Lower lobe of right lung (tissue), 2 donors: ENCODE results near the gene NSD2. TPM values are rescaled to one million over a fixed set of nuclear protein-coding genes. Genes with fewer than 3 reads are reported as not detected.

ENCODE experiments used
- ATAC-seq, 2 donors: fragments of 200-7000 bp; cut with Tn5 transposase; one replicate each; pipeline ENCODE4 v1.9.1; 2020 to 2022; ENCODE audit warnings: mild to moderate bottlenecking in 2 of 2, moderate library complexity in 2 of 2
- DNase-seq: peaks from one replicate; pipeline ENCODE4 v3.0.0-alpha.2; 2020
- H3K27ac ChIP-seq: fragments of 200-600 bp; one replicate; pipeline ENCODE4 v1.8.0; 2022
- H3K27me3 ChIP-seq: fragments of 200-600 bp; one replicate; pipeline ENCODE4 v1.8.0; 2022; ENCODE audit warnings: low read depth
- H3K36me3 ChIP-seq: fragments of 200-600 bp; one replicate; pipeline ENCODE4 v1.8.0; 2022; ENCODE audit warnings: mild to moderate bottlenecking
- H3K4me1 ChIP-seq: fragments of 200-600 bp; one replicate; pipeline ENCODE4 v1.8.0; 2022
- H3K4me3 ChIP-seq: fragments of 200-600 bp; one replicate; pipeline ENCODE4 v1.8.0; 2022; ENCODE audit warnings: mild to moderate bottlenecking
- H3K9me3 ChIP-seq: fragments of 200-600 bp; one replicate; pipeline ENCODE4 v1.8.0; 2022
- intact Hi-C: fragments of 100-400 bp; cut with DNase I; formaldehyde crosslinking; loops from one replicate; pipeline ENCODE4 v1.11.0; 2022
- total RNA-seq: library from RNA; stranded (reverse); fragmentation: NEBNext Ultra II Directional; extraction: Animal tissue kit (Norgen Biotek cat#: 25700); gene quantifications from one replicate; pipeline ENCODE4 v1.2.1, GENCODE V29; 2021
- TF ChIP-seq, protein P1 (sequence below): fragments of 200-600 bp; IDR thresholded peaks from one replicate; pipeline ENCODE4 v1.8.0; 2022; ENCODE audit warnings: antibody characterized with exemption, mild to moderate bottlenecking
- donor health status: DM: no; HTN: yes; CAD: no; lungs with severe emphysema.

Gene NSD2
- total RNA-seq, 1 donor from 2014 or later: 52.9 TPM

DNA sequence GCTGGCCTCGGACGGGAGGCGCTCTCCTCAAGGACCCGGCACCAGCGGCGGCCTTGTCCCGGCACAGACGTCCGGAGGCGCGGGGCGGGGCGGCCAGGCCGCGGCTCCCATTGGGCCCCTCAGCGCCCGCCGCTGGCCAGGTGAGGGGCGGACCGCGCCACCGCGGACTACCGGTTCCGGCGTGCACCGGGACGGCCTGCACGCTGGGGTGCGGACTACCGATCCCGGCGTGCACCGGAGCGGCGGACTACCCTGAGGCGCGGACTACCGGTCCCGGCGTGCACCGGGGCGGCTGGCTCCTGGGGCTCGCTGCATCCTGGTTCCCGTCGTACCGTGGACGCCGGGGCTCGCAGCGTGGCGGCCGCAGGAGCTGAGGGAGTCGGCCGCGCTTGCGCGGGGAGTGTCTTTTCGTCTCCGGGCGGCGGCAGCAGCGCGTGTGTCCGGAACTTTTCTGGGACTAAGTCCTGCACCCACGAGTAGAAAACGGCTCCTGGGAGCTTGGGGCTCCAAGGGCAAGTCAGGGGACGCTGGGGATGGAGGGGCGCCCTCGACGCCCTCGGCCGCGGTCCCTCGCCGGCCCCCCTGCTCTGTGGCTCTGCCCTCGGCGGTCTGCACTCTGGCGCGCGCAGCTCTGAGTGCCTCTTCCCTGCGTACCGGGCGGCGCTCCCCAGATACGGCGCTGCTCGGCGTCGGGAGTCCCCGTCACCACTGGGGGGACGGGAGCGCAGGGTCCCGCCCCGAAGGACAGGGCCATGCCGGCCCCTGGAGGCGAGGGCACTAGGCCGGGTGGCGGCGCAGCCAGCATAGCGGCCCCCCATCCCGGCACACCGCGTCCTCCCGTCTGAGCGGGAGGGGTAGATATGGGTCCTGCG, 14.9 kb upstream of the NSD2 start, which contains the start of gene LETM1:
TSS of gene LETM1 (minus strand) at position 86 of the 872 bp plus-strand sequence. CDS start 206 bp downstream, outside the sequence.
- DNase-seq: peak; percentile 98
- ATAC-seq: peak; percentile 98
- H3K9me3 ChIP-seq: no peaks in the 10 kb centered on the region
- TF ChIP-seq, protein P1, sequence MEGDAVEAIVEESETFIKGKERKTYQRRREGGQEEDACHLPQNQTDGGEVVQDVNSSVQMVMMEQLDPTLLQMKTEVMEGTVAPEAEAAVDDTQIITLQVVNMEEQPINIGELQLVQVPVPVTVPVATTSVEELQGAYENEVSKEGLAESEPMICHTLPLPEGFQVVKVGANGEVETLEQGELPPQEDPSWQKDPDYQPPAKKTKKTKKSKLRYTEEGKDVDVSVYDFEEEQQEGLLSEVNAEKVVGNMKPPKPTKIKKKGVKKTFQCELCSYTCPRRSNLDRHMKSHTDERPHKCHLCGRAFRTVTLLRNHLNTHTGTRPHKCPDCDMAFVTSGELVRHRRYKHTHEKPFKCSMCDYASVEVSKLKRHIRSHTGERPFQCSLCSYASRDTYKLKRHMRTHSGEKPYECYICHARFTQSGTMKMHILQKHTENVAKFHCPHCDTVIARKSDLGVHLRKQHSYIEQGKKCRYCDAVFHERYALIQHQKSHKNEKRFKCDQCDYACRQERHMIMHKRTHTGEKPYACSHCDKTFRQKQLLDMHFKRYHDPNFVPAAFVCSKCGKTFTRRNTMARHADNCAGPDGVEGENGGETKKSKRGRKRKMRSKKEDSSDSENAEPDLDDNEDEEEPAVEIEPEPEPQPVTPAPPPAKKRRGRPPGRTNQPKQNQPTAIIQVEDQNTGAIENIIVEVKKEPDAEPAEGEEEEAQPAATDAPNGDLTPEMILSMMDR: peak; percentile 15
- peak within 1 kb of the TSS; percentile 84 for H3K27ac ChIP-seq
- peaks cover 33% of the 10 kb centered on the region for H3K4me1 ChIP-seq
- intact Hi-C loops: no loop called here
- H3K4me3 ChIP-seq: peak within 1 kb of the TSS; percentile 96
- no peaks in the 10 kb centered on the region for H3K36me3 ChIP-seq
- H3K27me3 ChIP-seq: no peaks in the 10 kb centered on the region

DNA sequence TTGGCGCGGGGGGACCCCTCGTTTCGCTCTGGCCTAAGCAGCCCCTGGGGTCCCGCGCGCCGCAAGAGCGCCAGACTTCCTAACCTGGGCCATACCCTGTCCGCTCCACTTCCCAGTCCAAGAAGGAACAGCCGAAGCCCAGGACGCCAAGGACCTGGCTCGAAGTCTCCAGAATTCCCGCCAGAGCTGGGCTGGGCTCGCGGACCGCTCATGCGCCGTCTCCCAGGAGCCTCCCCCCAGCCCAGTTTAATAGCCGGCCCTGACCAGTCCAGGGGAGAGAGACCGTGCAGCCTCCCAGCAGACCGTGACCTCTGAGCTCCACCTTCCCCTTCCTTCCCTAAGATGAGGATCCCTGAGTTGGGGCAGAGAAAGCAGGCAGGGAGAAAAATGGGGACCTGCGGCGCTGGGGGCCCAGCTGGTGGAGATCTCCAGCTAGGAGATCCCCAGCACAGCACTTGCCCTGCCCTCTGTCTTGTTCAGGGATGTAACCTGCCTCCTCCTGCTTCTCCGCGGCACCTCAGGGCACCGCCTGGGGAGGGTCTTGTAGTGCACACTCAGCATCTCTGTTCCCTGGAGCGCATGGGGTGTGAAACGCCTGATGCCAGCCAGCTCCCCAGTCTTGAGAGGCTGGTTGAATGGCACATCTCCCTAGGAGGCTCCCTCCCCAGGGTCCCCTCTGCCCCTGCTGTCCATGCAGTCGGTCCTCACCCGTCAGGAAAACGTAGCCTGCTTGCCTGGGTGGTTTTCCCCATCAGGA, 14.1 kb upstream of the NSD2 start:
- Histone ChIP-seq H3K27ac (peak overlapping the region; percentile 84), H3K4me1 (peaks cover 25% of the 10 kb centered on the region)
- no peak for DNase-seq

DNA sequence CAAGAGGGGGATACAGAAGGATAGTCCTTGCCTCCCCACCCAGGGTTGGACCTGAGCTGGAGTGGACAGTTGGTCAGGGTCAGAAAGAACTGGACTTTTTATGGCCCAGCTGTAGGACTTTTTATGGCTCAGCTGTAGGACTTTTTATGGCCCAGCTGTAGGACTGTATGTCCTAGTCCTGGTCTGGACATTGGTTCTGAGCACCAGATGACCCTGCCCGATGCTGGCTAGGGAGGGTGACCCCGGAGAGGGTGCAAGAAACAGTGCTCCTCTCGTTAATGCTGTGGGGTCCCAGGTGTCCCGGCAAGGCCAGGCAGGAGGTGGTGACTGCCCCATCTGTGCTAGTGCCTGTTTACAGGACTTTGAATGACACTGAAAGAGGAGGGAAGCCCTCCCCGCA, 13.3 kb upstream of the NSD2 start:
- H3K27ac ChIP-seq: no peak overlapping the region
- H3K27me3 ChIP-seq: peaks cover 10% of the 10 kb centered on the region
- intact Hi-C loops: no loop called here
- peaks cover 20% of the 10 kb centered on the region for H3K4me1 ChIP-seq
- H3K36me3 ChIP-seq: no peaks in the 10 kb centered on the region
- no peak for DNase-seq
- H3K4me3 ChIP-seq: no peak overlapping the region
- TF ChIP-seq, protein P1: no peak
- no peak for ATAC-seq
- H3K9me3 ChIP-seq: no peaks in the 10 kb centered on the region

More for the DNA sequence above, 14.1 kb upstream of the NSD2 start:
- Histone ChIP-seq H3K4me3 (peak overlapping the region; percentile 96), H3K36me3 (no peaks in the 10 kb centered on the region), H3K9me3 (no peaks in the 10 kb centered on the region), H3K27me3 (peaks cover 3% of the 10 kb centered on the region)
- TF ChIP-seq, protein P1: no peak
- ATAC-seq: peak; percentile 3 to 20
- intact Hi-C loops: no loop called here

DNA sequence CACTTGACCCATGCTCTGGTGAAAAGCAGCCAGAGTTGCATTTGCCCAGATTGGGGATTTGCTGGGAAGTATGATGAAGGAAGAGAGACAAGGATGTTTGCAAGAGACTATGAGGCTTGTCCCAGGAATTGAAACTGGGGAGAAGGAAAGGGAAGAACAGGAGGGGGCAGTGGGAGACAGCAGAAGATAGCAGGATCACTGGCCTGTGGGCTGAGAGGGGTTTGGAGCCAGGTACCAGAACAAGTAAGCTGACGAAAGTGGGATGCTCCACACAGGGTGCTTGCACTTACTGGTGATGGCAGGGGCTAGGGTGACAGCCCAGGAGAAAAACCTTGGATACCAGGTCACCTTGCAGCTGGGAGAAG, 11.8 kb upstream of the NSD2 start:
- DNase-seq (no peak), ATAC-seq (no peak)
- Histone ChIP-seq H3K27me3 (peaks cover 17% of the 10 kb centered on the region), H3K4me1 (peaks cover 20% of the 10 kb centered on the region), H3K27ac (no peak overlapping the region), H3K36me3 (no peaks in the 10 kb centered on the region), H3K4me3 (no peak overlapping the region), H3K9me3 (no peaks in the 10 kb centered on the region)
- intact Hi-C loops: no loop called here
- TF ChIP-seq, protein P1: no peak

DNA sequence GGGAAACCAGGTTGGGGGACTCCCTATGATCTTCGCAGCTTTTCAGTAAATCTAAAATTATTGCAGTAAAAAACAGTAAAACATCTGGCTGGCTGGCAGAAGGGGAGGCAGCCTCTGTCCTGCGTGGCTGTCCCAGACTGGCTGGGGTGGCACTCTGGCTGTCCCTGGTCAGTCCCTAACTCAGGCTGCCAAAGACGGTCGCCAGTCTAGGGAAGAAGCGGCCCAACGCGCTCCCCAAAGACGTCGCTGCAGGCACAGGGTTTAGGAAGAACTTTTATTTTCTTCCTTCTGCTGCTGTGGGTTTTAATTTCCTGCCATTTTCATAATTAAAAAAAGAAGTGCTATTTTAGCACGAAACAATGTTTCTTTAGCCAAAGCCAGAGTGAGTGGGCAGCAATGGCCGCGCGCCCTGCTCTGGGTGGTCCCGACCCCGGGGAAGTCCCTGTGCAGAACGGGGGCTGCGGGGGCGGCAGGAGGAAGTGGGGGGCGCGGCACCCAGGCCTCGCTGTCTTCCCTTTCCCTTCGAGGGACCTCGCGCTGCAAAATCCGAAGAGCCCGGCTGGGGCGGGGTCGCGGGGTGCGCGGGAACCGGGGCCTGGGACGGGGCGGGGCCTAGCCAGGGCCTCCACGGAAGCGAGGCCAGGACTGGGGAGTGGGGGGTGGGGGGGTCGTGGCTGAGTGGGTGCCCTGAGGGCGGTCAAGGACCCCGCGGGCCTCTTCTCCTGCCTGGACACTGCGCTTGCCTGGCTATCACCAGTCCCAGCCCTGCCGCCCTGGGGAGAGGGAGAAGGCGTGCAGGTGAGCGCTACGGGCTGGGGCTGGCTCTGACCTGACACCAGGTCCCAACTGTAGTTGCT, 8.9 kb upstream of the NSD2 start:
- TF ChIP-seq, protein P1: no peak
- ATAC-seq (peak in 1 of 2 donors; percentile 10), DNase-seq (no peak)
- intact Hi-C loops: no loop called here
- no peaks in the 10 kb centered on the region for H3K9me3 ChIP-seq
- H3K4me3 ChIP-seq: peak overlapping the region; percentile 32
- no peaks in the 10 kb centered on the region for H3K36me3 ChIP-seq
- peaks cover 20% of the 10 kb centered on the region for H3K27me3 ChIP-seq
- peaks cover 3% of the 10 kb centered on the region for H3K4me1 ChIP-seq
- H3K27ac ChIP-seq: no peak overlapping the region
